Measurements from ENCODE around the gene PPP2CA.
"Not testable (repeated sequence)": the region's sequence is repeated elsewhere in the genome, so short reads cannot be mapped to it uniquely, and the experiment has no call there.

The PPP2CA gene

DNA sequence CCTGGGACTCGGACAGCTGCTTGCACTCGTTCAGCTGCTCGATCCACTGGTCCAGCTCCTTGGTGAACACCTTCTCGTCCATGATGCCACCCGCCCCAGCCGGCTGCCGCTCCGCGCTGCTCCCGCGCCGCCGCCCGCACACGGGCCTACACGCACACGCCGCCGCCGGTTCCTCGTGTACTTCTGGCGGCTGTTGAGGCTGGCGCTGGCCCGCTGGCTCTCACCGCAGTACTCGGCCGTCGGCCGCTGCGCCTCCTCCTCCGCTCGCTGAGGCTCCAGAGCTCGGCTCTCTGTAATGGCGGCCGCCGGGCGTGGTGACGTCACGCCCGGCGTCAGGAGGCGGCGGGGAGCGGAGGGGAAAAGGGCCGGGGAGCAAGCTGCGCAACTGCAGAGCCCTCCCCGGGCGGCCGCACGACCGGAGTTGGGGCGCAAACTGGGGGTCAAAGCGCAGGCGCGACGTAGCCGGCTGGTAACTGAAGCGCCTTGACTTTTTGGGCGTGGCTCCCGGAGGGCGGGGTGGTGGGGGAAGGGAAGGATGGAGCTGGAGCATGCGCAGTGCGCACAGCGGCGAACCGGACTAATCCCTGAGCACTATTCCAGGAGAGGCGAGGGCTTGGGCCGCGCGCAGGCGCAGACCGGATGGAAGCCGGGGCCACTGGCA, at the start of gene PPP2CA:
PPP2CA (minus strand) TSS at position 294 of the 661 bp plus-strand sequence; CDS start at position 82, 212 bp downstream.
- DNase-seq (ENCODE audit: low read depth in 3 of 3), result peak; percentile 99 to 100 (median 99)

DNA sequence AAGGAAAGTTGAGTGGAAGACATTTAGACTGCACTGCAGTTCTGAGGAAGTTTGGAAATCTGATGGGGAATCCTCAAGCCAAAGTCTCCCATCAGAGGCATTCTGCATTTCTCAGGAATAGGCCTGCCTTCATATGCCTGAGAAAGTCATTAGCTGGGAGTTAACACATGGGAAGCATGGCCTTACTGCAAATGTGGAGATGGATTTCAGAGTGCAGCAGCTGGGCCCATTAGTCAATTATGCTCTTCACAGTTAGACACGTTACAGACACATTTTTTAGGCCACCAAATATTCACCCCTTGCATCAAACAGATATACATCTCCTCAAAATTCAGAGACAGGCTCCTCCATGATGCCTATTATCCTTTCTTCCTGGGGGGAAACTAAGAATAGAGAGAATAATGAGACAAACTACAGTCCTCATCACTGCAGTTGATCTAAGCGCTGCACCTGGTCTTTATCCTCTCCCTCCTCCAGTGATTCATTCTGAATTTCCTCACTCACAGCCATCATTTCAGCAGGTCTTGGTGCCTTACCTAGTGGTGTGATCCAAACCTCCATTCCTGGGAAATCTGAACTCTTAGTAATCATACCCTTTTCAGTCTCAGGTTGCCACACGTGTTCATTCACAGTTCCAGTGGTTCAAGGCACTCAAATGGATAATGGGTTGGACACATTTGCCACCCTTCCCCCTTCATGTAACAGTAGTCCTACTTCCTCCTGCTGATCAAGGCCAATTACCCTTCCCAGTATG, 47.9 kb upstream of the PPP2CA start:
- DNase-seq (ENCODE audit: low read depth in 3 of 3), result no peak

DNA sequence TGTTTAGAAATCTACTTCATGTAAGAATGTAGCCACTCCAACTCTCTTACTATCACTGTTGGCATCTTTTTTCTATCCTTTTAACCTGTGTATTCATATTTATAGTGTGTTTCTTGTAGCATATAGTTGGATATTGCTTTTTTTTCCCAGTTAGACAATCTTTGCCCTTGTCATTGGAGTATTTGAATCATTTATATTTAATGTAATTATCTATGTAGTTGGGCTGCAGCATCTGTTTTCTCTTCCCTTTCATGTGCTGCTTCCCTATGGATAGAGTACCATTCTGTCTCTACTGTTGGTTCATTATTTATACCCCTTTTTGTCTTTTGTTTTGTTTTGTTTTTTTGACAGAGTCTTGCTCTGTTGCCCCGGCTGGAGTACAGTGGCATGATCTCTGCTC, 45.2 kb upstream of the PPP2CA start:
- DNase-seq (ENCODE audit: low read depth in 3 of 3), result no peak

DNA sequence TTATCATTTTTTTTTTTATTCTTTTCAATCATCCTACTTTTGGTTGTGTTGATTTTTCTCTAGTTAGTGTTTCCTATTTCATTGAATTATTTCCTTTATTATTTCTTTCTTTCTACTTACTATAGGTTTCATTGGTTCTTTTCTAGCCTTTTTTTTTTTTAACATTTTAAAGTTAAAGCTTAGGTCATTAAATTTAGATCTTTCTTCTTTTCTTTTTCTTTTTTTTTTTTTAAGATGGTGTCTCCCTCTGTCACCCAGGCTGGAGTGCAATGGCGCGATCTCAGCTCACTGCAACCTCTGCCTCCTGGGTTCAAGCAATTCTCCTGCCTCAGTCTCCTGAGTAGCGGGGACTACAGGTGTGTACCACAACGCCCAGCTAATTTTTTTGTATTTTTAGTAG, 43.0 kb upstream of the PPP2CA start:
- DNase-seq (ENCODE audit: low read depth in 3 of 3), result no peak

DNA sequence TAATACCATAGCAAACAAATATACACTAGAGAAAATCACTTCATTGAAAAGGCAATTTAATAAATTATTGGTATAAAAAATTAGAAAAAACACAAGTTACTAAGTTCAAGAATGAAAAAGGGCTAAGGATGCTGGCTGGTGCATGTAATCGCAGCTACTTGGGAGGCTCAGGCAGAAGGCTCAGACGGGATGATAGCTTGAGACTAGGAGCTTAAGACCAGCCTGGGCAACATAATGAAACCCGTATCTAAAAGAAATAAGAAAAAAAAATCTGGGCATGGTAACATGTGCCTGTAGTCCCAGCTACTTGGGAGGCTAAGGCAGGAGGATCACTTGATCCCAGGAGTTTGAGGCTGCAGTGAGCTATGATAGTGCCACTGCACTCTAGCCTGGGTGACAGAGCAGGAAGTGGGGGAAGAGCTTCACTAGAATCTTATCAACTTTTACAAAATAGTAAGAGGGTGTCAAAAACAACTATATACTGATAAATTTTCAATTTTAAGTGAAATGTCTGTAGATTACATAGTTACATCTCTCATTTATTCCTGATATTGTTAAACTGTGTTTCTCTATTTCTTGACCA, 42.2 kb upstream of the PPP2CA start:
- DNase-seq (ENCODE audit: low read depth in 3 of 3), result no peak

DNA sequence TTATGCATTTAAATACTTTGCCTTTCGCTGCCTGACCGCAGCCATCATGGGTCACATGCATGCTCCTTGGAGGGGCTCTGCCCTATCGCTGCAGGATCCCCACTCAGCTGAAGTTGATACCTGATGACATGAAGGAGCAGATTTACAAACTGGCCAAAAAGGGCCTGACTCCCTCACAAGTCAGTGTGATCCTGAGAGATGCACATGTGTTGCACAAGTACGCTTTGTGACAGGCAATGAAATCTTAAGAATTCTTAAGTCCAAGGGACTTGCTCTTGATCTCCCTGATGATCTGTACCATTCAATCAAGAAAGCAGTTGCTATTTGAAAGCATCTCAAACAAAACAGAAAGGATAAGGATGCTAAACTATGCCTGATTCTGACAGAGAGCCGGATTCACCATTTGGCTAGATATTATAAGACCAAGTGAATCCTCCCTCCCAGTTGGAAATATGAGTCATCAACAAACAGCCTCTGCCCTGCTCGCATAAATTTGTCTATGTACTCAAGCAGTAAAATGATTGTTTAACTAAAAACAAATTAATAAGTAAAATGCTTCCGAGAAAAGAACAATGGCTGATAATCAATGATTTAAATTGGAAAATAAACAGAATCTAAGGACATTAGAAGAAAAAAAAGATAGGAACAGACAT, 41.6 kb upstream of the PPP2CA start:
- DNase-seq (ENCODE audit: low read depth in 3 of 3), result no peak

DNA sequence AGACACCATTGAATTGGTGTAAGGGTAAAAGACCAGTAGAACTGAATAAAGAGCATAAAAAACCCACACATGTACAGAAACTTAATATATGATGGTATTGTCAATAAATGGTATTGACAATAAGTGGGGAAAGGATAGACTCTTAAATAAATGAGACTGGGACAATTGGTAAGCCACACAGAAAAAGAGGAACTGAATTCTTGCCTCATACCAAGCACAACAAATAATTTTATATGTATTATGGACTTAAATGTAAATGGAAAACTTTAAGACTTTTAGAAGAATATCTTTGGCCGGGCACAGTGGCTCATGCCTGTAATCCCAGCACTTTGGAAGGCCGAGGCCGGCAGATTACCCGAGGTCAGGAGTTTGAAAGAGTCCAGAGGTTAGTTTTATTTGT, 37.9 kb upstream of the PPP2CA start:
- DNase-seq (ENCODE audit: low read depth in 3 of 3), result no peak

DNA sequence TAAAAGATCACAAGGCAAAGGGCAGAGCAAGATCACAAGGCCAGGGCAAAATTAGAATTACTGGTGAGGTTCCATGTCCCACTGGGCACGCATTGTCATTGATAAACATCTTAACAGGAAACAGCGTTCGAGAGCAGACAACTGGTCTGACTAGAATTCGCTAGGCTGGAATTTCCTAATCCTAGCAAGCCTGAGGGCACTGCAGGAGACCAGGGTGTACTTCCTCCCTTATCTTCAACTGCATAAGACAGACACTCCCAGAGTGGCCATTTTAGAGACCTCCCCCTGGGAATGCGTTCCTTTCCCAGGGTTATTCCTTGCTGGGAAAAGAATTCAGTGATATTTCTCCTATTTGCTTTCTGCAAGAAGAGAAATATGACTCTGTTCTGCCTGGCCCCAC, 36.8 kb upstream of the PPP2CA start:
- DNase-seq (ENCODE audit: low read depth in 3 of 3), result not testable (repeated sequence)

DNA sequence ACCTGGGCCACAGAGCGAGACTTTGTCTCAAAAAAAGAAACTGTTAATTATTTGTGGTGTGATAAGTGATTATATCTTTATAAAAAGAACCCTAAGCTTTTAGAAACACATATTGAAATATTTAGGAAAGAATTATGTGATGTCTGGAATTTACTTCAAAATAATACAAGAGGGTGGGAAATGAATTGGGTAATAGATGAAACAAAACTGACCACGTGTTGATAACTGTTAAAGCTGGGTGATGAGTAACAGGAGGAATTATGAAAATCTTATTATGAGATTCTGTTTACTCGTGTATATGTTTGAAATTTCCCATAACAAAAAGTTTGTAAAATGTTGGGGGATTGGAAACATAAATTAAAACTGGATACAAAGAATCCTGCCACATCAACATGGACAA, 33.0 kb upstream of the PPP2CA start:
- no peak for DNase-seq (ENCODE audit: low read depth in 3 of 3)

DNA sequence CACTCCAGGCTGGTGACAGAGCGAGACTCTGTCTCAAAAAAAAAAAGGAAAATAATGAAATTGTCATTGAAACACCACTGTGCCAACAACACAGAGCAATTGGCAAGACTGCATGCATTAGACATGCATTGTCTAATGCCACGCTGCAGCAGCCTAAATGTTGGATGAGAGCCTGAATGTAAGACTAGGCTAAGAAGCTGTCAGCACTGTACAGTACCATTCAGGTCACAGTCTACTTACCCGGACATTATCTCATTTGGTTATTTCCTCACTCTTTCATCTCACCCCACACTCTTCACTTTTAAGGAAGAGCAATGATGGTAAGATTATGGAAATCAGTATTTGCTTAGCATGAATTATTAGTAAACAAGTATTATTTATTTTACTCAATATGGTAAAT, 31.3 kb upstream of the PPP2CA start:
- no peak for DNase-seq (ENCODE audit: low read depth in 3 of 3)

DNA sequence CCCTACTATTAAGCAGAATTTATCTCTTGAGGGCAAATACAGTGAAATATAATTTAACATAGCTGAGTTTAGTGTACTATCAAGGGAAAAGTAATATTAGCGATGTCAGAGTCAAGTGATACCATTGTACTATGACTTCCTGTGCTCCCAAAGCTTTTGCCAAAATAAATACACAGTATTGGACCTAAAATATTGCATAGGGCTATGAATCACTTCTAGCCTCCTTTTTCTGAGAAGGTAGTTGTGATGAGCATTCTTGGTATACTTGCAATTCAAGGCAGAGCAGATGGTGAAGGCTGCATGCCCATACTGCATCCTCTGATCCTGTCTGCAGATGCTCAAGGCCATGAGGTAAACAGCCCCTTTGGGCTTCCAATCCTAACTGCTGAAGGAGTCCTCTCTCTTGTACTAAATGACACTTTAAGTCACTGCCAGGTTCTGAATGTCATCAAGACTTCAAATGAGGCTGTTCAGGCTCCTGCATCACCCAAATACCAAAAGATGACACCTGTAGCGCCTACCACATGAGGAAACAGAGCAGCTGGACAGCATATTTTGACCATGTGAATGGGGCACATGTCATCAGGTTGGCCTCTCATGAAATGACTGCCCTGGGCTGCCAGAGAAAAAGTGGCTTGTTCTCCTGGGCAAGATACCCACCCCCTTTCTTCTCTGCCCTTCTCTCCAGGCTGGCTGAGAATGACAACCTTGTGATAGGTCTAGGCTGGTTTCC, 29.7 kb upstream of the PPP2CA start:
- no peak for DNase-seq (ENCODE audit: low read depth in 3 of 3)

DNA sequence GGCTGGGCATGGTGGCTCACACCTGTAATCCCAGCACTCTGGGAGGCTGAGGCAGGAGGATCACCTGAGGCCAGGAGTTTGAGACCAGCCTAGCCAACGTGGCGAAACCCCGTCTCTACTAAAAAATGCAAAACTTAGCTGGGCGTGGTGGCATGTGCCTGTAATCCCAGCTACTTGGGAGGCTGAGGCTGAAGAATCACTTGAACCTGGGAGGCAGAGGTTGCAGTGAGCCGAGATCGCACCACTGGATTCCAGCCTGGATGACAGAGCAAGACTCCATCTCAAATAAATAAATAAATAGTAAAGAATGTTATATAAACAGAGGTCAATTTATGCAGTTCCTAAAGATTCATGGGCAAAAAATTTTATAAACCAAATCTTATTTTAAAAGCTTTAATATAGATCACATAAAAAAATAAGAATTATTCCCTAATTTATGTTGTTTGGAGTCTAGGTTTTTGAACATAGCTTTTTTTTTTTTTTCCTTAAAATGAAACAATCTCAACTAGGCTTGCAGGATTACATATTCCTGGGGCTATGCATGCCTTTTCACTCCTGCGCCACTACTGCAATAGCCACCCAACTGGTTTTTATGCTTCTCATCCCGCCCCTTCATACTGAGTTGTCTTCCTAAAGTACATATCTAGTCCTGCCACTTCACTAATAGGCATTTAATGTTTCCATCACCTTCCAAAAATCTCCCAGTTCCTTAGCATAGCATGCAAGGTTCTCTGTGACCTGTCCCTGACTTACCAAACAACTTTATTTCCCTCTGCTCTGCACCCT, 27.7 kb upstream of the PPP2CA start:
- not testable (repeated sequence) for DNase-seq (ENCODE audit: low read depth in 3 of 3)

DNA sequence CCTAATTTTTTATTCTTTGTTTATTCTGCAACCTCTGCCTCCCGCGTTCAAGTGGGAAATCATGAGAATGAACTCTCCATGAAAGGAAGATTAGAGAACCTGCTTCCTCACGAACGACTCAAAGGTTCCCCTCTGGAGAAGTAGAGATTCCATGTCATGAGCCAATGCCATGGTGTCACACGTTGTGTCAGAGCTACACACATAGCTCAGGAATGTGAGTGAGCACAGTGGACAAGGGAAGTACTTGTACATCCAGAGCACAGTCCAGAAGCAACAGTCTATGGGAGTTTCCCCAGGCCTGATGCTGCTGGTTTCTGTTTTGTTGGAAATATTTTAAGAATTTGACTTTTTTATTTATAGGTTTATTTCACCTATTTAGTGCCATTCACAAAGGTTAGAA, 26.8 kb upstream of the PPP2CA start:
- DNase-seq (ENCODE audit: low read depth in 3 of 3), result no peak

DNA sequence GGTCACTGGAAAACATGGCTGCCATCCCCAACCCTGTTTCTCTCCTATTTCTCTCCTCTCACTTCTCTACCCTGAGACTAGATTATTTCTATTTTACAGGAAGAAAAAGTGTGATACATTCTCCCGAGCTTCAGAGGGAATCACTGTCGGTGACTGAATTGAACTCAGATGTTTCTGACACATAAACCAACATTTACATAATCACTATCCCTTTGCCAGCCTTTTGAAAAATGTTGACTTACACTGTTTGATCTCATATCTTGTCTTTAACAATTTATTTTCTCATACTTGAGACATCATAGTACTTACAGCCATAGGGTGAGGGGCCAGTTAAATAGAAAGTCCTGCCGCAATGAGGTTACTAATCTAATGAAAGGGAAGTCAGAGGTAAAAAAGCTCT, 25.1 kb upstream of the PPP2CA start:
- DNase-seq (ENCODE audit: low read depth in 3 of 3), result no peak

DNA sequence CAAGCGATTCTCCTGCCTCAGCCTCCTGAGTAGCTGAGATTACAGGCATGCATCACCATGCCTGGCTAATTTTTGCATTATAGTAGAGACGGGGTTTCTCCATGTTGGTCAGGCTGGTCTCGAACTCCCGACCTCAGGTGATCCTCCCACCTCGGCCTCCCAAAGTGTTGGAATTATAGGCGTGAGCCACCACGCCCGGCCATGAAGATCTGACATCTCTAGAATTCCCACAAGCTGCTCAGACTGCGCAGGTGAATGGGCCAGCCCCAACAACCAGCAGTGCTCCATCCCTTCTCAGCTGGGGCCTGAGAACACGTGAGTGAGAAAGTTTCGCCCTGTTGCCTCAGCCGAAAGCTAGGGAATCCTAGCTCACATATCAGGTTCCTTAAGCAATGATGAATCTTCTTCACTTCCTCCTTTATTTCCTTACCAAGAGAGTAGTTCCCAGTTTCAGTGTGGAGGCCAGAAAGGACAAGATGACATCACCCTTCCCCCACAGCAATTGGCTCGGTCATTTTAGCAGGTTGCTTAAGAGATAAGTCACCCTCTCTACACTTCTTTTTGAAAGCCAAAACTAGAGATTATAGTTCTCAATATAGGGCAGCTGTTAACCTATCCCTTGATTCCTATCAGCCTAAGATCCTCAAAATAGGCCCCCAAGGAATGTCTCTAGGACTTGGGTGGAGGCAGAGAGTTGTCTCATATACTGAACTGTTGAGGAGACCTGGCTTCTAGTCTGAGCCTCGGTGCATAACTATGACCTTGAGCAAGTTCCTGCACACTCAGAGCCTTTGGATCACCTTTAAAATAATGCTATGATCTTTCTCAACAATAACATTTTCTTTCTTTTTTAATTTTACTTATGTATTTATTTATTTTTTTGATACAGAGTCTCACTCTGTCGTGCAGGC, 23.9 kb upstream of the PPP2CA start:
- no peak for DNase-seq (ENCODE audit: low read depth in 3 of 3)

DNA sequence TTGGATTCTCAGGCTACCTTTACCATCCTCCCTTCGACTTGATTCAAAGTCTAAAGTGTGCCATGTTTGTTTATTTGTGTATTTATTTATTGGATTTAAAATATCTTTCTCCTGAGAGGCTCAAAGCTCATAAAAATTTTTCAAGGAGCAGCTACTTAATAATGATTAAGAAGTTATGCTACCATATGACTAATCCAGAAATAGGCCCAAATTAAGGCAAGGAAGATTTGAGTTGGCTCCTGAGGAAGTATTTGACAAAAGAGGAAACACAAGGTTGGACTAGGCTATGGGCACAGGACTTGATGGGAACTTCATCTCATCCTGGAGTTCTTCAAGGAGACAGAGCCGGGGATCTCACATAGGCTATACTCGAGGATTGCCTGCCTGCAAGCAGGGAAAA, 22.4 kb upstream of the PPP2CA start:
- no peak for DNase-seq (ENCODE audit: low read depth in 3 of 3)

DNA sequence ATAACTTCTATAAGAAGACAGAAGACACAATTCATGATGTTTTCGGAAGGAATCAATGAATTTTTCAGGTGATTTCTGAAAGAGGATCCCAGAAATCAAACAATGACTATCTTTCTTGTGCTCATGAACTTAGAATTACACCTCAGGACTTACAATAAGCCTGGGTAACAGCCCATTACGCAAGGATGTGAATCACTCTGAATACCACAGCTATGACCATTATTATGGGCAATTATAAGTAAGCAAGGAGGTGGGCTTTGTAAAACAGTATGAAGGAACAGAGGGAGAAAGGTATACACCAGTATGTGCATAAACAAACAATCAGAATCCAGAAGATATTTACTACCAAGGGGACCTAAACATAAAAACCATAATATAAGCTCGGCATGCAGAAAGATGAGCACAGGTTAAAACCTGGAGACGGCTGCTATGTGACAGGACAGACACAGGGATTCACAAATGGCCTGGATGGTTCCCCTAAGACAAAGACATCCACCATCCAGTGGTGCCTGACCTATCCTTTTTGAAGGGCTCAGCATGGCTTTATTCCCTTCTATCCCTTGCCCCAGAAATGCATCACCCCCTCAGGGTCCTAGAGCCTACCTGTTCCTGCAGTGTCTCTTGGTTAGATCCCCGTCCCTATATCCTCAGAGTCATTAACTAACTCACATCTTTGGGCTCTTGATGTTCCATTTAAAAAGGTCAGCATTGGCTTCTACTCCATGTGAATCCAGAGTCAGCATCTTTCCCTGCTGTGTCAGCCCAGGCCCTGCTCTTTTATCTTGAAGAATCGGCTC, 21.8 kb upstream of the PPP2CA start:
- DNase-seq (ENCODE audit: low read depth in 3 of 3), result no peak

DNA sequence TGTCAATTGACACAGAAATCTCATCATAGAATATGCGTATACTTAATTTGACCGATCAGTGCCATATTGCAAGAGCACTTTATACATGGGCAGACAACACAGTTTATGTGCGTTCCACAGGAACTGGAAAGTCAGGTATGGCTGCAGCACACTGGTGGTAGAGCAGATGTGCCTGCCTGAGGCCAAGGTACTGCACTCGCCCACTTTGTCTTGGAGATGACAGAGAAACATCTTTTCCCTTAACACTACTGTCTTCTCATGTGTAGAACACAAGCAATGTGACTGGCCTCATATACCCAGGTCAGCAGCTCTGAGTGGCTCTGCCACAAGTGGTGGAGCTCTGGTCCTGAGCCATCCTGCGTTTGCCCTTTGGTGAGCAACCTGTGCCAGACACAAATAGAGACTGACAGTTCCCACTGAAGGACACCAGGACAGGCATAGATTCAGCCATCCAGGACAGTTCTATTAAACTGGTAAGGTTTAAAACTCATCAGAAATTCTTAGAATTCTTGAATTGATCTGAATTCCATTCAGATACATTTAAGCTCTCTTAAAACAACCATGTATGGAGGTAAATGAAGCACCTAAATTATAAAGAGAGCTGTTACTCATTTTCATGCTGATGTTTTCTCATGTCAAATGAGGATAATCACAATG, 21.0 kb upstream of the PPP2CA start:
- no peak for DNase-seq (ENCODE audit: low read depth in 3 of 3)

DNA sequence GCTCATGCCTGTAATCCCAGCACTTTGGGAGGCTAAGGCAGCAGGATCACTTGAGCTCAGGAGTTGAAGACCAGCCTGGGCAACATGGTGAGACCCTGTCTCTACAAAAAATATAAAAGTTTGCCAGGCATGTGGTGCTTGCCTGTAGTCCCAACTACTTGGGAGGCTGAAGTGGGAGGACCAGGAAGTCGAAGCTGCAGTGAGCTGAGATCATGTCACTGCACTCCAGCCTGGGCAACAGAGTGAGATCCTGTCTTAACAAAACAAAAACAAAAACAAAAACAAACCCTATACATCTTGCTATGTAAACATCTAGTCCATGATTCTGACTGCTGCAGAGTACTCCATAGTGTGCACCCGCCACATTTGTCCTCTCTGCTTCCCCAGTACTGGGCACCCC, 19.8 kb upstream of the PPP2CA start:
- DNase-seq (ENCODE audit: low read depth in 3 of 3), result no peak
